K562 (cell line): ENCODE data around the gene GNPTAB. TPM values are rescaled to one million over a fixed set of nuclear protein-coding genes. Genes with fewer than 3 reads are reported as not detected.
A peak's percentile ranks its signal among the peaks of the same experiment; 100 is the strongest.

ENCODE experiments used
- ATAC-seq: fragments of 200-7000 bp; cut with Tn5 transposase; 3 replicates; pipeline ENCODE4 v1.9.1; 2020; ENCODE audit warnings: moderate library complexity
- BruUV-seq: library from RNA; stranded (reverse); fragments of 400-500 nt; replicated peaks from 2 replicates; lab custom pipeline; 2021; lab: Mats Ljungman, UMichigan
- CTCF ChIA-PET: fragments of 300-600 bp; formaldehyde crosslinking; extraction: SDS; loops from one replicate; lab custom pipeline; 2021; ENCODE audit warnings: low intra/inter-chr PET ratio; lab: Yijun Ruan, JAX
- POLR2A ChIA-PET: fragments of 300-600, 350-650 bp; sonication (Branson Sonifier 250); formaldehyde crosslinking; extraction: SDS; loops from one replicate; lab custom pipeline; 2021; ENCODE audit warnings: antibody characterized with exemption, inconsistent platforms; lab: Yijun Ruan, JAX
- DNase-seq, 4 experiments: peaks; one replicate each; pipeline versions ENCODE4 v3.0.0 to v3.0.0-alpha.2; 2011 to 2018; ENCODE audit warnings: low spot score in 3 of 4, mixed read lengths in 3 of 4; ENCODE audit errors: extremely low read depth in 1 of 4
- FAIRE-seq: peaks from 2 replicates; lab custom pipeline; 2011; peaks lifted over from hg19 to GRCh38; lab: Jason Lieb, UNC
- H2AFZ ChIP-seq: 2 replicates; pipeline ENCODE4 v1.6.0; 2011; ENCODE audit warnings: low read depth, low read length, control low read depth, inconsistent platforms
- H3K27ac ChIP-seq: fragments of 200-600 bp; 3 replicates; pipeline ENCODE4 v1.8.0; 2011; ENCODE audit warnings: low read depth, mild to moderate bottlenecking, control low read depth, inconsistent platforms, low read length, moderate library complexity, mixed read lengths; ENCODE audit errors: extremely low read depth
- H3K27me3 ChIP-seq, 2 experiments: fragments of 300-600 bp in 1 of 2; 2 replicates in 1 of 2; 3 replicates in 1 of 2; pipeline versions ENCODE4 v1.6.0 to v1.8.0; 2011; ENCODE audit warnings: inconsistent platforms in 2 of 2, low read length in 2 of 2, mild to moderate bottlenecking in 1 of 2, mixed read lengths in 1 of 2, moderate library complexity in 1 of 2; ENCODE audit not compliant: control insufficient read depth in 2 of 2, insufficient read depth in 2 of 2
- H3K36me3 ChIP-seq: fragments of 300-600 bp; 3 replicates; pipeline ENCODE4 v1.8.0; 2011; ENCODE audit warnings: mild to moderate bottlenecking, low read length, inconsistent platforms; ENCODE audit not compliant: control insufficient read depth, insufficient read depth
- H3K4me1 ChIP-seq, 2 experiments: fragments of 200-600 bp in 1 of 2; replicated peaks in 1 of 2; 2 replicates in 1 of 2; 3 replicates in 1 of 2; pipeline versions ENCODE4 v1.5.1 to v1.8.0; 2011; ENCODE audit warnings: inconsistent platforms in 2 of 2, low read length in 2 of 2, mild to moderate bottlenecking in 1 of 2, mixed read lengths in 1 of 2, moderate library complexity in 1 of 2; ENCODE audit not compliant: control insufficient read depth in 2 of 2, insufficient read depth in 2 of 2
- H3K4me2 ChIP-seq: 2 replicates; pipeline ENCODE4 v1.6.1; 2011; ENCODE audit warnings: low read length, control low read depth, inconsistent platforms, mixed read lengths; ENCODE audit not compliant: insufficient read depth
- H3K4me3 ChIP-seq: fragments of 200-600 bp; sonication (generic), shearing (Covaris generic); 2 replicates; pipeline ENCODE4 v1.5.1; 2016; ENCODE audit warnings: control low read depth, inconsistent platforms
- H3K79me2 ChIP-seq: fragments of 200-600 bp; 3 replicates; pipeline ENCODE4 v1.8.0; 2011; ENCODE audit warnings: low read length, inconsistent platforms; ENCODE audit not compliant: control insufficient read depth, insufficient read depth
- H3K9ac ChIP-seq, 2 experiments: 2 replicates each; pipeline versions ENCODE4 v1.6.0 to v1.6.1; 2011; ENCODE audit warnings: low read depth in 2 of 2, low read length in 2 of 2, control low read depth in 1 of 2, inconsistent platforms in 1 of 2, mild to moderate bottlenecking in 1 of 2, mixed read lengths in 1 of 2; ENCODE audit not compliant: insufficient read depth in 1 of 2
- H3K9me1 ChIP-seq: one replicate; pipeline ENCODE4 v1.6.0; 2011; ENCODE audit warnings: inconsistent platforms, mild to moderate bottlenecking, low read length, moderate library complexity; ENCODE audit not compliant: control insufficient read depth, insufficient read depth
- H3K9me3 ChIP-seq: replicated peaks from 2 replicates; pipeline ENCODE4 v1.5.1; 2011; ENCODE audit warnings: low read depth, low read length, inconsistent platforms; ENCODE audit not compliant: control insufficient read depth, insufficient read depth
- H4K20me1 ChIP-seq: replicated peaks from 2 replicates; pipeline ENCODE4 v1.6.1; 2011; ENCODE audit warnings: low read length, inconsistent platforms, mixed read lengths; ENCODE audit not compliant: control insufficient read depth, insufficient read depth
- ARID3B ChIP-seq: fragments of 250-450 bp; sonication (Bioruptor Pico); IDR thresholded peaks from 2 replicates; pipeline ENCODE4 v1.4.0; 2020; ENCODE audit warnings: borderline replicate concordance
- EHMT2 ChIP-seq: fragments of 450-650 bp; IDR thresholded peaks from 2 replicates; pipeline ENCODE4 v1.6.1; 2018; ENCODE audit warnings: antibody characterized with exemption
- HNRNPL ChIP-seq: fragments of 200-400 bp; formaldehyde crosslinking; IDR thresholded peaks from 2 replicates; pipeline ENCODE4 v1.6.1; 2017; ENCODE audit warnings: low read depth, mild to moderate bottlenecking, low read length
- MNT ChIP-seq, 2 experiments: fragments of 450-650 bp; conservative IDR thresholded peaks; 2 replicates each; pipeline ENCODE4 v1.6.1; 2017; ENCODE audit warnings: mild to moderate bottlenecking in 2 of 2, moderate library complexity in 2 of 2
- ZBTB8A ChIP-seq: fragments of 450-650 bp; IDR thresholded peaks from 2 replicates; pipeline ENCODE4 v1.6.1; 2018; ENCODE audit warnings: mild to moderate bottlenecking, moderate library complexity; ENCODE audit not compliant: partially characterized antibody
- ZNF232 ChIP-seq: sonication (generic); formaldehyde crosslinking; IDR thresholded peaks from 2 replicates; pipeline ENCODE4 v1.8.0; 2022; ENCODE audit warnings: mild to moderate bottlenecking, missing genetic modification reagents
- ZNF263 ChIP-seq: sonication (generic); formaldehyde crosslinking; IDR thresholded peaks from 2 replicates; pipeline ENCODE4 v1.8.0; 2022; ENCODE audit warnings: mild to moderate bottlenecking, missing genetic modification reagents, borderline replicate concordance
- ZNF347 ChIP-seq: fragments of 450-650 bp; formaldehyde crosslinking; IDR thresholded peaks from 2 replicates; pipeline ENCODE4 v1.4.0; 2020; ENCODE audit warnings: low read depth, mild to moderate bottlenecking, moderate library complexity
- ZNF407 ChIP-seq: fragments of 450-650 bp; IDR thresholded peaks from 2 replicates; pipeline ENCODE4 v1.6.1; 2016; ENCODE audit warnings: low read depth
- ZNF830 ChIP-seq: fragments of 250-450 bp; sonication (Bioruptor Pico); IDR thresholded peaks from 2 replicates; pipeline ENCODE4 v1.5.0; 2021; ENCODE audit warnings: mild to moderate bottlenecking
- WGBS: fragments of 100-300 bp; shearing (Covaris generic); methylation state at CpG from one replicate; pipeline ENCODE4 v1.1.6; 2016; ENCODE audit warnings: low coverage, mixed read lengths; ENCODE audit not compliant: insufficient coverage; ENCODE audit errors: missing lambda C conversion rate; 5-methylcytosine and 5-hydroxymethylcytosine counted together
- in situ Hi-C: fragments of 300-500 bp; cut with MboI; formaldehyde crosslinking; loops from 4 replicates; pipeline ENCODE4 v1.15.0; 2018; ENCODE audit warnings: inconsistent platforms, mixed read lengths
- intact Hi-C: fragments of 100-400 bp; cut with micrococcal nuclease; formaldehyde crosslinking; loops from 2 replicates; pipeline ENCODE4 v1.14.2; 2022
- polyA plus RNA-seq, 8 experiments: library from polyadenylated mRNA; depleted of rRNA in 4 of 8; stranded (reverse) in 5 of 8; unstranded in 3 of 8; fragments of >200 nt; fragmentation: Nextera tagmentation in 2 of 8; fragmentation: Illumina TruSeq in 1 of 8; extraction: Ambion mirVana in 2 of 8; extraction: Trizol in 1 of 8; gene quantifications; 2 replicates each; pipeline versions ENCODE4 v1.2.1 to v1.2.3, GENCODE V29; 2011 to 2014; ENCODE audit warnings: inconsistent platforms in 1 of 8, missing spikeins in 1 of 8
- total RNA-seq, 7 experiments: library from RNA; depleted of rRNA in 6 of 7; stranded (reverse); fragments of >200 nt in 6 of 7; fragmentation: Illumina TruSeq in 2 of 7; extraction: Trizol in 2 of 7; gene quantifications; 2 replicates each; pipeline versions ENCODE4 v1.2.1 to v1.2.3, GENCODE V29; 2011 to 2021; ENCODE audit warnings: low replicate concordance in 1 of 7

Gene GNPTAB
- total and polyA plus RNA-seq, 9 of the 15 experiments (the other 6 are each of a cell fraction or from before 2014, with no cell fraction given): 5.9 to 23.2 (median 19.3) TPM

GRCh38 chr12:101763246-101763931, 67.4 kb downstream of the GNPTAB start:
- no peak overlapping the region for H3K4me2 ChIP-seq
- BruUV-seq: no TSS peak
- intact Hi-C loops (no loop called here), in situ Hi-C loops (loop anchor here (5.0 kb wide), 1 partner anchor 351 kb away; no protein-coding TSS in a partner anchor)
- H3K27me3 ChIP-seq: no peaks in the 10 kb centered on the region
- DNase-seq (no peak), FAIRE-seq (peak; percentile 32), ATAC-seq (peak; percentile 59)
- no peaks in the 10 kb centered on the region for H4K20me1 ChIP-seq
- H2AFZ ChIP-seq: no peak overlapping the region
- POLR2A ChIA-PET: interaction anchor here (0.9 kb wide), 1 partner anchor 16 kb away, joined by 3 read pairs; no protein-coding TSS in a partner anchor
- WGBS: 58% methylated on average over 6 of the region's 6 CpGs
- H3K9me3 ChIP-seq: no peaks in the 10 kb centered on the region
- no peaks in the 10 kb centered on the region for H3K9me1 ChIP-seq
- no peak overlapping the region for H3K4me3 ChIP-seq
- no peak overlapping the region for H3K27ac ChIP-seq
- H3K9ac ChIP-seq: no peak overlapping the region
- peaks cover 57% of the 10 kb centered on the region for H3K36me3 ChIP-seq
- H3K79me2 ChIP-seq: no peaks in the 10 kb centered on the region
- H3K4me1 ChIP-seq: no peaks in the 10 kb centered on the region
- CTCF ChIA-PET: no interaction called here
- TF ChIP-seq HNRNPL (no peak), ZNF347 (CRISPR knock-in tag) (no peak), ARID3B (CRISPR knock-in tag) (no peak), ZNF263 (CRISPR knock-in tag) (no peak), ZNF830 (no peak), ZNF407 (no peak), EHMT2 (no peak), ZNF232 (CRISPR knock-in tag) (no peak), ZBTB8A (no peak), MNT (conservative IDR thresholded peaks at IDR 0.05) (no peak)
